ENCODE measurements around the gene ZNF32.

GRCh38 chr10:43676331-43676730 lies 27.6 kb upstream of the ZNF32 start:
- TF ChIP-seq CTCF (conservative IDR thresholded peaks at IDR 0.05) (no peak), EZH2 (IDR thresholded peaks at IDR 0.05; ENCODE audit: low read depth) (no peak)

Data from PC-9 (cell line).